GM23338 (cell line): ENCODE measurements around the gene ZNF804B. TPM values are rescaled to one million over a fixed set of nuclear protein-coding genes. Genes with fewer than 3 reads are reported as not detected.

Experiments used
- ATAC-seq: fragments of 200-7000 bp; cut with Tn5 transposase; 3 replicates; pipeline ENCODE4 v1.9.1; 2020
- DNase-seq: peaks from one replicate; pipeline ENCODE4 v3.0.0-alpha.2; 2015; ENCODE audit warnings: low spot score
- H2AFZ ChIP-seq: fragments of 200-600 bp; sonication (generic); 2 replicates; pipeline ENCODE4 v1.8.0; 2016; ENCODE audit warnings: antibody characterized with exemption, mild to moderate bottlenecking, moderate library complexity
- H3F3A ChIP-seq: fragments of 200-600 bp; sonication (generic); replicated peaks from 2 replicates; pipeline ENCODE4 v1.8.0; 2017; ENCODE audit warnings: antibody characterized with exemption, mixed run types, low read depth
- H3K27ac ChIP-seq: fragments of 200-600 bp; sonication (generic); 2 replicates; pipeline ENCODE4 v1.6.1; 2016; ENCODE audit warnings: low read depth
- H3K27me3 ChIP-seq: fragments of 200-600 bp; sonication (generic); 2 replicates; pipeline ENCODE4 v1.8.0; 2016; ENCODE audit warnings: mild to moderate bottlenecking, mixed run types, moderate library complexity; ENCODE audit not compliant: insufficient read depth
- H3K36me3 ChIP-seq: fragments of 200-600 bp; sonication (generic); 2 replicates; pipeline ENCODE4 v1.8.0; 2016; ENCODE audit warnings: mild to moderate bottlenecking; ENCODE audit not compliant: insufficient read depth
- H3K4me1 ChIP-seq: fragments of 200-600 bp; sonication (generic); 2 replicates; pipeline ENCODE4 v1.8.0; 2016; ENCODE audit warnings: mild to moderate bottlenecking, moderate library complexity; ENCODE audit not compliant: insufficient read depth
- H3K4me2 ChIP-seq: fragments of 200-600 bp; sonication (generic); 2 replicates; pipeline ENCODE4 v1.7.1; 2017; ENCODE audit warnings: mixed run types
- H3K4me3 ChIP-seq: fragments of 200-600 bp; sonication (generic); 2 replicates; pipeline ENCODE4 v1.6.1; 2016; ENCODE audit warnings: mixed run types
- H3K79me2 ChIP-seq: fragments of 200-600 bp; sonication (generic); replicated peaks from 2 replicates; pipeline ENCODE4 v1.8.0; 2017; ENCODE audit warnings: mild to moderate bottlenecking; ENCODE audit not compliant: insufficient read depth
- H3K9me2 ChIP-seq: fragments of 200-600 bp; sonication (generic); 2 replicates; pipeline ENCODE4 v1.8.0; 2017; ENCODE audit not compliant: insufficient read depth
- H4K20me1 ChIP-seq: fragments of 200-600 bp; sonication (generic); replicated peaks from 2 replicates; pipeline ENCODE4 v1.8.0; 2017; ENCODE audit warnings: mild to moderate bottlenecking; ENCODE audit not compliant: insufficient read depth
- H3K27ac Mint-ChIP-seq: 2 replicates; pipeline ENCODE4 v1.8.0; 2020; ENCODE audit warnings: inconsistent platforms, mild to moderate bottlenecking, moderate library complexity, mixed read lengths
- H3K27me3 Mint-ChIP-seq: 3 replicates; pipeline ENCODE4 v1.8.0; 2022; ENCODE audit warnings: low read depth, mild to moderate bottlenecking, moderate library complexity, mixed read lengths, inconsistent platforms; ENCODE audit not compliant: insufficient read depth, poor library complexity
- H3K36me3 Mint-ChIP-seq: 3 replicates; pipeline ENCODE4 v1.8.0; 2021; ENCODE audit warnings: low read depth, mild to moderate bottlenecking, inconsistent platforms, moderate library complexity, mixed read lengths
- H3K4me1 Mint-ChIP-seq: 3 replicates; pipeline ENCODE4 v1.8.0; 2020; ENCODE audit warnings: mild to moderate bottlenecking, inconsistent platforms, mixed read lengths
- H3K4me3 Mint-ChIP-seq: 3 replicates; pipeline ENCODE4 v1.8.0; 2021; ENCODE audit warnings: moderate library complexity, mild to moderate bottlenecking, inconsistent platforms, mixed read lengths
- H3K9me3 Mint-ChIP-seq: 3 replicates; pipeline ENCODE4 v1.8.0; 2020; ENCODE audit warnings: moderate library complexity, mild to moderate bottlenecking, inconsistent platforms, mixed read lengths
- CREB1 ChIP-seq: fragments of 250-450 bp; sonication (Bioruptor Pico); IDR thresholded peaks from 2 replicates; pipeline ENCODE4 v1.5.0; 2020; ENCODE audit warnings: low read depth, mild to moderate bottlenecking, moderate library complexity
- EZH2 ChIP-seq: fragments of 200-600 bp; sonication (generic); IDR thresholded peaks from one replicate; pipeline ENCODE4 v1.8.0; 2017; ENCODE audit warnings: antibody characterized with exemption, mild to moderate bottlenecking, low read depth; ENCODE audit not compliant: unreplicated experiment
- EZH2phosphoT487 ChIP-seq: fragments of 200-600 bp; sonication (generic); IDR thresholded peaks from one replicate; pipeline ENCODE4 v1.8.1; 2018; ENCODE audit warnings: antibody characterized with exemption; ENCODE audit not compliant: unreplicated experiment
- NANOG ChIP-seq: IDR thresholded peaks from 2 replicates; pipeline ENCODE4 v1.6.1; 2016; ENCODE audit warnings: antibody characterized with exemption, borderline replicate concordance
- ZNF114 ChIP-seq: fragments of 250-450 bp; sonication (Bioruptor Pico); IDR thresholded peaks from 2 replicates; pipeline ENCODE4 v1.5.0; 2020; ENCODE audit warnings: mild to moderate bottlenecking, moderate library complexity
- polyA plus RNA-seq: library from polyadenylated mRNA; unstranded; fragments of >200 nt; fragmentation: Nextera tagmentation; extraction: Ambion mirVana; gene quantifications from 2 replicates; pipeline ENCODE4 v1.2.1, GENCODE V29; 2016
- total RNA-seq: library from RNA; depleted of rRNA; stranded (reverse); fragments of >200 nt; shearing (Covaris generic); gene quantifications from 2 replicates; pipeline ENCODE4 v1.2.3, GENCODE V29; 2014
- TF ChIP-seq, protein P1 (sequence below): fragments of 250-450 bp; sonication (Bioruptor Pico); IDR thresholded peaks from 2 replicates; pipeline ENCODE4 v1.5.0; 2020; ENCODE audit warnings: mild to moderate bottlenecking, moderate library complexity

Gene ZNF804B
- total and polyA plus RNA-seq, 2 experiments from 2014 or later, result not detected

DNA sequence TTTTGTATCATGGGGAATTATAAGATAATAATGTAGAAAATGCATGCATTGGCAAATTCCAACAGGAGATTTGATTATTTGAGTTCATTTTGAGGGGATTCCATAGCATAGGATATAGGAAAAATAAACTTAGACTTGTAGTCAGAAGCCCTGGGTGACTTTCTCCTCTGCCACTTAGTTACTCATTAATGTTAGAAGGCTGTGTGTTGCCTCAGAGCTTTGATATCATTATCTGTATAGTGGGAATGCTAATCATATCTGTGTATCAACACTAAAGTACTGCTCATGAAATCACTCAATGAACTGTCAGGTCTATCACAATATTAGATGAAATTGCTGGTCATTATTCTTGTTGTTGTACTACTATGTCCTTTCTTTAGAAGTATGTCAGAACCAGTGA, 59.1 kb downstream of the ZNF804B start:
- Histone ChIP-seq H2AFZ (no peak overlapping the region), H3K4me3 (no peak overlapping the region), H3K9me2 (no peaks in the 10 kb centered on the region), H3K4me1 (no peaks in the 10 kb centered on the region), H3K4me2 (no peak overlapping the region), H3K79me2 (no peaks in the 10 kb centered on the region), H3K36me3 (no peaks in the 10 kb centered on the region), H3K27me3 (no peaks in the 10 kb centered on the region), H3K27ac (no peak overlapping the region), H3F3A (no peaks in the 10 kb centered on the region), H4K20me1 (no peaks in the 10 kb centered on the region)
- H3K4me3 Mint-ChIP-seq, result no peak overlapping the region
- H3K9me3 Mint-ChIP-seq, result no peaks in the 10 kb centered on the region; the same call in 2 of the 3 replicates
- H3K36me3 Mint-ChIP-seq, result no peaks in the 10 kb centered on the region
- peaks cover 3% of the 10 kb centered on the region for H3K27me3 Mint-ChIP-seq
- no peak for TF ChIP-seq NANOG
- TF ChIP-seq EZH2, result no peak
- TF ChIP-seq ZNF114 (CRISPR knock-in tag), result no peak
- DNase-seq, result no peak
- ATAC-seq, result no peak
- no peak overlapping the region for H3K27ac Mint-ChIP-seq
- H3K4me1 Mint-ChIP-seq, result peaks cover 3% of the 10 kb centered on the region; the same call in 2 of the 3 replicates

DNA sequence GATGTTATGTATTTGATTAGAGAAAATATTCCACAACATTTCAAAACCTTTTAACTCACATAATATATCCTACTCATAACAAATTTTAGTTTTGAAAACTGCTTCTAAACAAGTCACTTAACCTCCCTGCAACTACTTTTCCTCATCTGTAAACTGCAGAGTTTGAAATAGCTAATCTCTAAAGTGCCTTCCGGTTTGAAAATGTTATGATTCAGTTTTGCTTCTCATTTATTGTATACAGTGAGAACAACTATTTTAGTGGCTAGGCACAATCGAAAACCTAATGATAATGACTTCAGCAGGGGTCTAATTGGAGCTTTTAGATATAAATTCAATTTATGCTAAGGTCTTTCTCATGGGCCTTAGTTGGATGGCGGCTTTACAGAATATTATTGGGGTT, 66.7 kb downstream of the ZNF804B start:
- H2AFZ ChIP-seq, result no peak overlapping the region
- no peaks in the 10 kb centered on the region for H4K20me1 ChIP-seq
- H3K4me3 ChIP-seq, result no peak overlapping the region
- H3K36me3 ChIP-seq, result no peaks in the 10 kb centered on the region
- H3K4me1 ChIP-seq, result no peaks in the 10 kb centered on the region
- H3K27me3 Mint-ChIP-seq, result no peaks in the 10 kb centered on the region
- no peaks in the 10 kb centered on the region for H3K79me2 ChIP-seq
- DNase-seq (no peak), ATAC-seq (no peak)
- no peak overlapping the region for H3K27ac ChIP-seq
- H3K9me3 Mint-ChIP-seq, result peaks cover 2% of the 10 kb centered on the region; the same call in 1 of the 3 replicates
- H3K4me3 Mint-ChIP-seq, result no peak overlapping the region
- H3K4me1 Mint-ChIP-seq, result no peaks in the 10 kb centered on the region
- H3K27ac Mint-ChIP-seq, result no peak overlapping the region
- no peaks in the 10 kb centered on the region for H3K27me3 ChIP-seq
- no peak overlapping the region for H3K4me2 ChIP-seq
- TF ChIP-seq ZNF114 (CRISPR knock-in tag), result no peak
- no peak for TF ChIP-seq NANOG
- no peak for TF ChIP-seq EZH2
- TF ChIP-seq, protein P1, sequence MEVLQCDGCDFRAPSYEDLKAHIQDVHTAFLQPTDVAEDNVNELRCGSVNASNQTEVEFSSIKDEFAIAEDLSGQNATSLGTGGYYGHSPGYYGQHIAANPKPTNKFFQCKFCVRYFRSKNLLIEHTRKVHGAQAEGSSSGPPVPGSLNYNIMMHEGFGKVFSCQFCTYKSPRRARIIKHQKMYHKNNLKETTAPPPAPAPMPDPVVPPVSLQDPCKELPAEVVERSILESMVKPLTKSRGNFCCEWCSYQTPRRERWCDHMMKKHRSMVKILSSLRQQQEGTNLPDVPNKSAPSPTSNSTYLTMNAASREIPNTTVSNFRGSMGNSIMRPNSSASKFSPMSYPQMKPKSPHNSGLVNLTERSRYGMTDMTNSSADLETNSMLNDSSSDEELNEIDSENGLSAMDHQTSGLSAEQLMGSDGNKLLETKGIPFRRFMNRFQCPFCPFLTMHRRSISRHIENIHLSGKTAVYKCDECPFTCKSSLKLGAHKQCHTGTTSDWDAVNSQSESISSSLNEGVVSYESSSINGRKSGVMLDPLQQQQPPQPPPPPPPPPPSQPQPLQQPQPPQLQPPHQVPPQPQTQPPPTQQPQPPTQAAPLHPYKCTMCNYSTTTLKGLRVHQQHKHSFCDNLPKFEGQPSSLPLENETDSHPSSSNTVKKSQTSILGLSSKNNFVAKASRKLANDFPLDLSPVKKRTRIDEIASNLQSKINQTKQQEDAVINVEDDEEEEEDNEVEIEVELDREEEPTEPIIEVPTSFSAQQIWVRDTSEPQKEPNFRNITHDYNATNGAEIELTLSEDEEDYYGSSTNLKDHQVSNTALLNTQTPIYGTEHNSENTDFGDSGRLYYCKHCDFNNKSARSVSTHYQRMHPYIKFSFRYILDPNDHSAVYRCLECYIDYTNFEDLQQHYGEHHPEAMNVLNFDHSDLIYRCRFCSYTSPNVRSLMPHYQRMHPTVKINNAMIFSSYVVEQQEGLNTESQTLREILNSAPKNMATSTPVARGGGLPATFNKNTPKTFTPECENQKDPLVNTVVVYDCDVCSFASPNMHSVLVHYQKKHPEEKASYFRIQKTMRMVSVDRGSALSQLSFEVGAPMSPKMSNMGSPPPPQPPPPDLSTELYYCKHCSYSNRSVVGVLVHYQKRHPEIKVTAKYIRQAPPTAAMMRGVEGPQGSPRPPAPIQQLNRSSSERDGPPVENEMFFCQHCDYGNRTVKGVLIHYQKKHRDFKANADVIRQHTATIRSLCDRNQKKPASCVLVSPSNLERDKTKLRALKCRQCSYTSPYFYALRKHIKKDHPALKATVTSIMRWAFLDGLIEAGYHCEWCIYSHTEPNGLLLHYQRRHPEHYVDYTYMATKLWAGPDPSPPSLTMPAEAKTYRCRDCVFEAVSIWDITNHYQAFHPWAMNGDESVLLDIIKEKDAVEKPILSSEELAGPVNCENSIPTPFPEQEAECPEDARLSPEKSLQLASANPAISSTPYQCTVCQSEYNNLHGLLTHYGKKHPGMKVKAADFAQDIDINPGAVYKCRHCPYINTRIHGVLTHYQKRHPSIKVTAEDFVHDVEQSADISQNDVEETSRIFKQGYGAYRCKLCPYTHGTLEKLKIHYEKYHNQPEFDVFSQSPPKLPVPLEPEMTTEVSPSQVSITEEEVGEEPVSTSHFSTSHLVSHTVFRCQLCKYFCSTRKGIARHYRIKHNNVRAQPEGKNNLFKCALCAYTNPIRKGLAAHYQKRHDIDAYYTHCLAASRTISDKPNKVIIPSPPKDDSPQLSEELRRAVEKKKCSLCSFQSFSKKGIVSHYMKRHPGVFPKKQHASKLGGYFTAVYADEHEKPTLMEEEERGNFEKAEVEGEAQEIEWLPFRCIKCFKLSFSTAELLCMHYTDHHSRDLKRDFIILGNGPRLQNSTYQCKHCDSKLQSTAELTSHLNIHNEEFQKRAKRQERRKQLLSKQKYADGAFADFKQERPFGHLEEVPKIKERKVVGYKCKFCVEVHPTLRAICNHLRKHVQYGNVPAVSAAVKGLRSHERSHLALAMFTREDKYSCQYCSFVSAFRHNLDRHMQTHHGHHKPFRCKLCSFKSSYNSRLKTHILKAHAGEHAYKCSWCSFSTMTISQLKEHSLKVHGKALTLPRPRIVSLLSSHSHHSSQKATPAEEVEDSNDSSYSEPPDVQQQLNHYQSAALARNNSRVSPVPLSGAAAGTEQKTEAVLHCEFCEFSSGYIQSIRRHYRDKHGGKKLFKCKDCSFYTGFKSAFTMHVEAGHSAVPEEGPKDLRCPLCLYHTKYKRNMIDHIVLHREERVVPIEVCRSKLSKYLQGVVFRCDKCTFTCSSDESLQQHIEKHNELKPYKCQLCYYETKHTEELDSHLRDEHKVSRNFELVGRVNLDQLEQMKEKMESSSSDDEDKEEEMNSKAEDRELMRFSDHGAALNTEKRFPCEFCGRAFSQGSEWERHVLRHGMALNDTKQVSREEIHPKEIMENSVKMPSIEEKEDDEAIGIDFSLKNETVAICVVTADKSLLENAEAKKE (CRISPR knock-in tag), result no peak
- TF ChIP-seq EZH2phosphoT487, result no peak
- no peak for TF ChIP-seq CREB1 (CRISPR knock-in tag)
- H3K9me2 ChIP-seq, result no peaks in the 10 kb centered on the region
- no peaks in the 10 kb centered on the region; the same call in 2 of the 3 replicates for H3K36me3 Mint-ChIP-seq
- H3F3A ChIP-seq, result no peaks in the 10 kb centered on the region
